ENCODE data around the gene CDC42BPB.

The CDC42BPB gene

DNA sequence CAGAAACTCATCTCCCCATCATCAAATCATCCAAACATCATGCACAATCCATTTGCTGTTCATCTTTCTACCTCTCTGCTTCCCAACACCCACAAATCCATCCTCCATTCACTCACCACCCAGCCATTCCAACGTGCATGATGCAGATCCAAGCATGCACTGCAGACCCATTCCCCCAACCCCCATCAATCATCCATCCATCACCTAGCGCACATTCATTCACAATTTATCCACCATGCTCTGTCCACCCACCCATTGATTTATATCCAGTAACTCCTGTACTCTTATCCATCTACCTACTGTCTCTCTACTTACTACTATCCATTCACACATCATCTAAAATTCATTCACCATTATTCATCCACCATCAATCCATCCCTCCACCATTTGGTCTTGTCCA, 138.9 kb downstream of the CDC42BPB start:
- in situ Hi-C loops (cut with MboI; ENCODE audit: low sequenced_read_pairs), result no loop called here

DNA sequence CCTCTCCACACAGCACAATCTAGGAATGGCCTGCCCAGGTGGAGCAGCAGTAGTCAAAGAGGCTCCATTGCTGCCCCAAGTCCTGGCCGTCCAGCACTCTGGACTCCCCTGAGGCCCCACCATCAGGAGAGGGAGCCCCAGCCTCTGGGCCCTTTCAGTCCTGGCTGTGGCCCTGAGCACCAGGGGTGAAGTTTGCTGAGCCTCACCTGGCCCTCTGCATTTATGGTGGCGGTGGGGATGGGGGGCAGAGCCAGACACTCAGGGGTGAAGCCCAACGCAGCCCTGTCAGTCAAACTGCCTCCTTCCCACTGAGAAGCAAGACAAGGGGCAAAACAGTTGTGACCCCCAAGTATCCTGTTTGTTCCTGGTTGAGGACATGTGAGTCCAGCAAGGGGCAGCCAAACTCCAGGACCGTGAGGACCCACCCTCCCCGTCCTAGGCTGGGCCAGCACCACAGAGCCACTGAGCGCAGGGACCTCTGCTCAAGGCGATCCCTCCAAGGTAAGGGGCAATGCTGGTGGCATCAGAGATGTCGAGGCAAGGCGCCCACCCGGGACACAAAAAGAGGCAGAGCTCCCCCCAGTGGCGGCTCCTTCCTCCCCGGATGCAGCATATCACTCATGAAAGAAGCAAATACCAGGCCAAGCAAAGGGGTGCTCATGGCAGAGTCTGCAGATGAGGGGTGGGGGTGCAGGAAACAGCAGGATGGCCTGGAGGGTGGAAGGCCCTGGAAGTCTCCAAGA, 139.7 kb downstream of the CDC42BPB start:
- in situ Hi-C loops (cut with MboI; ENCODE audit: low sequenced_read_pairs), result no loop called here

DNA sequence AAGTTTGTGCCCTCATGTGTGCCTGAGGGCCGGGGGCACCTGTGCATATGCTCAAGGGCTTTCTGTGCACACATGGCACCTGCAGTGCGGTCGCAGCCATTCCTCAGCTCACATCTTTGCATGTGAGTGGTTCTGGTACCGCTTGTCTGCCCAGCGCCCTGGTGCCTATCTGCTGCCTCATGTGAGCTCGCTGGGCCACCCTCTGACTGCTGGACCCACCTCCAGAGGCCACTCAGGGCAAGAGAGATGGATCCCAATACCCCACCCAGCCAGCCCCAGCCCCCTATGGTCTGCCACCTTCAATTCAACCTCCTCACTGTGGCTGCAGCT, 140.3 kb downstream of the CDC42BPB start:
- in situ Hi-C loops (cut with MboI; ENCODE audit: low sequenced_read_pairs), result no loop called here

DNA sequence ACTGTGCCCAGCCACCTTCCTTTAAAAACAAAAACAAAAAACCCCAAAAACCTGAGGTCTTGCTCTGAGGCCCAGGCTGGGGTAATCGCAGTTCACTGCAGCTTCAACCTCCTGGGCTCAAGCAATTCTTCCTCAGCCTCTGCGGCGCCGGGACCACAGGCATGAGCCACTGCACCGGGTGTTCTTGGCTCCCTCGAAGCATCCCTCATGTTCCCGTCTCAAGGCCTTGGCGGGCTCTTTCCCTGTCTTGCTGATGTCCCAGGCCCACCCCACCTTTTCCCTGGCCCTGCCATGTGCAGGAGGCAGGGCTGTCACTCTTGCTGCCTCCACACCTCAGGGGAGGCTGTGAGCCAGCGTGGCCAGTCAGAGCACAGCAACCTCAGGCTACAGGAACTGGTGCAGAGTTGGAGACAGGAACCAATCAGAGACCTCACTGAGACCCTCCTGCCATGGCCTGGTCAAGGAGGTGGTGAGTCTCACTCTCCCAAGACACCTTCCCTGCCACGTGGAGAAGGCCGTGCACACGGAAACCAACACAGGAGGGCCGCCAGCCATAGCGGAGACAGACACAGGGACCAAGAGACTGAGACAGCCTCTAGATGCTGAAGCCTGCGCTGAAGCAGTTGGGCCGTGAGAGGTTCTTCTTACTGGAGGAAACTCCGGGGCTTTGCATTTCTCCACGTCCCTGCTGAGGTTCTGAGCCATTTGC, 140.8 kb downstream of the CDC42BPB start:
- in situ Hi-C loops (cut with MboI; ENCODE audit: low sequenced_read_pairs), result no loop called here

DNA sequence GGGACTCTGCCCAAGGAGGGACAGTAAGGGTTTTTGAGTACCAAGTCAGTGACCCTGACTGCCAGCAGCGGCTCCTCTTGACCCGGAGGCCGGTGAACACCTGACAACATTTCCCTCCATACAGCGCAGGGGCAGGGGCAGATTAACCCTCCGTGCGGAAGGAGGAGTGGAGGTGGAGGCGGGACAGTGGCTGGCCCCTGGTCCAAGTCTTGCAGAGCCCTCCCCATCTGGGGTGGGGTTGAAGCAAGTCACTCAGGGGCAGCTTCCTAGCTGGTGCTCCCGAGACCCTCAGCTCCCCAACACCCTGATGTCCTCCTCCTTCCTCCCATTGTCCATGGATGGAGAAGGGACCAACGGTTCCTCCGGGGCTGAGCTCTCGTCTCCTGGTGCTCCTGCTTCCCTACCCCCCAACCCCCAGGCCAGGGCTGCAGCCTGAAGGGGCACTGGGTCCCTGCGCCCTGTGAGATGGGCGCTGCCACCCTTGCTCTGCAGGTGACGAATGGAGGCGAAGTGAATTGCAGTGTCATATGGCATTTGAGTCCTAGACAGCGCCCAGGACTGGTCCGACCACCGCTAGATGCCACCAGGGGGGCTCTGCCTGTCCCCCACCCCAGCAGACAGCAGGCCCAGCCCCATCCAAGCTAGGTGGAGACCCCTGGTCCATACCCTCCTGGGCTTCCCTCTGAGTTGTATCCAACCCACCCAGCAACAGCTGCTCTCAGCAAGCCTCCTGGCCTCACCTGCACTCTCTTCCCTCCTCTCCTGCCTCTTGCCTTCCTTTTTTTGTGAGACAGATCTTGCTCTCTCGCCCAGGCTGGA, 141.8 kb downstream of the CDC42BPB start:
- in situ Hi-C loops (cut with MboI; ENCODE audit: low sequenced_read_pairs), result no loop called here

DNA sequence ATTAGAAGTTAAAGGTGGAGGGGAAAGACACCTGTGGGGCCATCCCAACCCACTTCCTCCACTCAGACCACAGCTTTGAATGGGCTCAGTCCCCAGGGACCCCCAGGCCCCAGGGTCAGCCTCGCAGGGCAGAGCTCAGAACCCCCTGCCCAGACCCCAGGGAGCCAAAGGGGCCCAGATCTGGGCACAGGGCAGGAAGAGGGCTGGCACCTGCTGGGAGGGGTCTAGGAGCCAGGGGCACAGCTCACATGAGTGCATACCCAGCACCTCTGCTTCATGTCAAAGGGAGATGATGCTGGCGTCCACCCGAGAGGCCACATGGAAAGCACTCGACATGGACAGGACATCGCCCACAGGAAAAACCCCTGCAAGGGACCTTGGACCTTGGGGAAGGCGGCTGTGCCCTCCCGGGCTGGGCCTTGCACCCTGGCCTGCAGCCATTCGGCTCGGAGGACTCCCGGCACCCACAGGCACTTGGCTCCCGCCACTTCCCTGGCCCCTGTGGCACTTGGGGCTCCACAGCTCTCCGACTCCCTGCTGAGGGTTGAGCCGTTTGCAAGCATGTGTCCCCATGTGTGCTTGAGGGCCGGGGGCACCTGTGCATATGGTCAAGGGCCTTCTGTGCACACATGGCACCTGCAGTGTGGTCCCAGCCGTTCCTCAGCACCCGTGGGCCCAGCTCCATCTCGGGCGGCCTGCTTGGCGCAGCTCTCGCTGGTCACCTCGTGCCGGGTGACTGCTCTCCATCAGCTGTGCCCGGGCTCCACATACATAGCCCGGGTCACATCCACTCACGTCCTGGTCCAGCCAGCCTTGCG, 142.7 kb downstream of the CDC42BPB start:
- in situ Hi-C loops (cut with MboI; ENCODE audit: low sequenced_read_pairs), result no loop called here

DNA sequence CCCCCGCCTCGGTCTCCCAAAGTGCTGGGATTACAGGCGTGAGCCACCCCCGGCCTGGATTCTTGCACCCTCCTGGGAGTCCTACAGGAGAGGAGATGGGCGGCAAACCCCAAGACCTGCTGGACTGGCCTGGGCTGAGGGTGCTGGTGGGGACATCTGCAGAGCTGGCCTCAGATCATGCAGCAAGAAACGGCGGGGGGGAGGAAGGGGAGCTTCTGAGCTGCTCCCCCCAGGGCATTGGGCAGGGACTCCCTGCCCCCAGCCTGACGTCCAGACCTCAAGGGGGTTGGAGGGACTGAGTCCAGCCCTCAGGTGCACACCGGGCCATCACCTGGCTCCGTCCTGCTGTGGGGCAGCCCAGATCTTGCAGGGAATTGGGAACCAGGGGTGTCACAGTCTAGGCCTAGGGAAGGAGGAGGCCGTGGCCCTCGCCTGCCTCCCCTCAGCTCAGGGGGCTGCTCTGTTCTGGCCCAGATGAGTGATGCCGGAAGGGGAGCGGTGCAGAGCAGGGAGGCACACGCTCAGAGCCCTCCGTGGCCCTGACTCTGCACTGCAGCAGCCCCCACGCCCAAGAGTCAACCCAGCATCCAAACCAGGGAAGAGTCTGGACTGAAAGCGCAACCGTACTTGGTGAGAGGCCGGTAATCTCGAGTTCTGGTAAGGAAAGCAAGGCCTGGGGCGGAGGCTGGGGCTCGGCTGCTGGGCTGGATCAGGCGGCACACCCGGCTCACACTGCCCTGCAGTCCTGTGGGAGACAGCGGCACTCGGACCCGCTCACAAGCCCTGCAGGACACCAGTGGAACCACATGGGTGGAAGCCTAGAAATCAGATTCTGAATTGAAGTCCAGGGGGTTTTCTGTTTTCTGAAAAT, 143.8 kb downstream of the CDC42BPB start:
- in situ Hi-C loops (cut with MboI; ENCODE audit: low sequenced_read_pairs), result no loop called here

DNA sequence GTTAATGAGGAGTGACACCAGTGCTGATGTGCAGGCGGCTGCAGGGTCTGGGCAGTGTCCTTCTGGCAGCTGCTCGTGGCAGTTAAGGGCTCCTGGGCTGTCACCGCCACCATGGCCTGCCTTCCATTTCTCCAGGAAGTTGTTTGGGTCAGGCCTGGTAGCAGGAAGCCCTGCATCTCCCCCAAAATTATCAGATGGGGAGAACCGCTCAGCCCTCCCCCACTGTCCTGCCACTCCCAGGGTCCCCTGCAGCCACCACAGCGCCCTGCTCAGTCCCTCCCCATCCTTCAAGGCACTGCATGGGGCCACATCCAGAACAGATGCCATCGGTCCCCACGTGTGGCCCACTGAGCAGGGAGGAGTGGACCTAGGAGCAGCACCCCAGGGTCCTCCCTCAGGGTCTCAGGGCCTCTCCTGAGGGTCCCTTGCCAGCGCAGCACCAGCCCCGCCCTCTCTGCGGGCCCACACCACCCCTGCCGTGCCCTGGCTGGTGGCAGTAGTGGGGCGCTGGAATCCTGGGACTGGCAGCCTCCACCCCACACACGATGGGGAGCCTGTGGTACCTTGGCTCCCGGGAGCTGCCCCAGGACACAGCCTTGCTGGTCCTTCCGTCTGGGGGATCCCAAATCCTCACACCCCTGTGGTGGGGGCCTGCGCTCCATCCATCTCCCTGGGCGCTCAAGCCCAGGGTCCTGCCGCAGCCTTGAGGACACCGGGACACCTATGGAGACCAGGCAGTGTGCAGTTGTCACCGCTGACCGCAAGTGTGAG, 145.2 kb downstream of the CDC42BPB start:
- in situ Hi-C loops (cut with MboI; ENCODE audit: low sequenced_read_pairs), result no loop called here

DNA sequence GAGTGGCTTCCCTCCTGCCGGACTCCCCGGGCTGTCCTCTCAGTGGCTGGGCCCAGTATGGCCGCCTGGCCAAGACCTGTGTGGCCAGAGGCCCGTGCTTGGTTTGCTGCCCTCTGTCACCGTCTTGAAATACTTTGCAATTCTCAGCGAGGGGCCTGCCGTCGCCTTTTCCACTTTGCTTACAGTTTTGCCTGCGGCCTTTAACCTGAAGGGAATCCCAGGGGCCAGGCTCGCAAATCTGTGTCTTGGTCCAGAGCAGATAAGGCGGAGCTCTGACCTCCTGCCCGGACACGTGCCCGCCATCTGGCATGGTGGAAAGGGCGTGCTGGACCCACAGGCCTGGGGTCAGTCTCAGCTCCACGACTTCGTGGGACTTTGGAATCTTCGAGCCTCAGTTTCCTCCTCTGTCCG, 145.8 kb downstream of the CDC42BPB start:
- in situ Hi-C loops (cut with MboI; ENCODE audit: low sequenced_read_pairs), result no loop called here

DNA sequence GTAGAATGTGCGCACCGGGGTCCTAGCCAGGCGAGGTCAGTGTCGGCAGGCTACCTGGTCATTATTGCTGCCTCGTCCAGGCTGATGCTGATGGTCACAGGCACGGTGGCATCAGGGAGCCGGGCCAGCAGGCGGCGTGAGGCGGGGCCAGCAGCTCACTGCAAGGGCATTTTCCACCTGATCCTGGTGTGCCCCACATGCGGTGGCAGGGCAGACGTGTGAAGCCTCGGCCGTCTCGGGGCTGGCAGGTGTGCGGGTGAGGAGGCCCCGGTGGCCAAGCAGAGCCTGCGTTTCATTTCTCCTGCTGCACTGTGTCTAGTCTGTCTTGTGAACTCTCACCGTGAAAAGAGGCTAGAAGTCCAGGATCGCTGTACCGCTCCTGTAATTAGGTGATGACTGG, 146.9 kb downstream of the CDC42BPB start:
- in situ Hi-C loops (cut with MboI; ENCODE audit: low sequenced_read_pairs), result no loop called here

DNA sequence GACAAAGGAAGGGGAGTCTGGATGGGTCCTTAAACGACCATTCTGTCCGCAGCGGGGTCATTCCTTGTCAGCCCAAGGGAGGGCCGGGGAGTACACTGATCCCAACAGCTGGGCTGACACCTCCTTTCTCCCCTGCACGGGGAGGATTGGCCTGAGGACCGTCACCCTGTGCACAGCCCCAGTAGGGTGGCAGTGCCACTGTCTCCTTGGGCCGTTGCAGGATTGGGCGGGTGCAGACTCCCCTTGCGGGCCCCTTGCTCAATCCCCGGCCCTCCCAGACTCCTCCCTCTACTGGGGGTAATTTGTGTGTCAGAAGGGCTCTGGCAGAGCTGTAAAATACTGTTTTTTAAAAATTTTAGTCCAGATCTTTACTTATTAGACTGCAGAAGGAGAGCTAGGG, 147.4 kb downstream of the CDC42BPB start:
- in situ Hi-C loops (cut with MboI; ENCODE audit: low sequenced_read_pairs), result no loop called here

DNA sequence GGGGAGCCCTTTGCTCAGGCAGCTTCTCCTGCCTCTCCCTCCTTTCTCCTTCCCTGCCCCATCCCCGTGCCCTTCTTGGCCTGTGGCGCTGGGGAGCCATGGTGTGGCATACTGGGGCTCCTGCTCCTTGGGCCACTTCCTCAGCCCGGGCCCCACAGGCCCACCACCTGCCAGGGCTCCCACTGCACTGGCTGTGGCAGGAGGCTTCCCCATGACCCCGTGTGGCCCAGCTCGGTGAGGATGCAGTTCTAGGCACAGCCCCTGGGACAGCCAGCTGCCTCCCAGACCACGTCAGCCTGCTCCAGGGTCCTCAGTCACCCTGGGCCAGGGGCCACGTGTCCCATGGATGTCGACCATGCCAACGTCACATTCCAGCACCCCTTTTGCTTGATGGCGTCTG, 147.9 kb downstream of the CDC42BPB start:
- in situ Hi-C loops (cut with MboI; ENCODE audit: low sequenced_read_pairs), result no loop called here

DNA sequence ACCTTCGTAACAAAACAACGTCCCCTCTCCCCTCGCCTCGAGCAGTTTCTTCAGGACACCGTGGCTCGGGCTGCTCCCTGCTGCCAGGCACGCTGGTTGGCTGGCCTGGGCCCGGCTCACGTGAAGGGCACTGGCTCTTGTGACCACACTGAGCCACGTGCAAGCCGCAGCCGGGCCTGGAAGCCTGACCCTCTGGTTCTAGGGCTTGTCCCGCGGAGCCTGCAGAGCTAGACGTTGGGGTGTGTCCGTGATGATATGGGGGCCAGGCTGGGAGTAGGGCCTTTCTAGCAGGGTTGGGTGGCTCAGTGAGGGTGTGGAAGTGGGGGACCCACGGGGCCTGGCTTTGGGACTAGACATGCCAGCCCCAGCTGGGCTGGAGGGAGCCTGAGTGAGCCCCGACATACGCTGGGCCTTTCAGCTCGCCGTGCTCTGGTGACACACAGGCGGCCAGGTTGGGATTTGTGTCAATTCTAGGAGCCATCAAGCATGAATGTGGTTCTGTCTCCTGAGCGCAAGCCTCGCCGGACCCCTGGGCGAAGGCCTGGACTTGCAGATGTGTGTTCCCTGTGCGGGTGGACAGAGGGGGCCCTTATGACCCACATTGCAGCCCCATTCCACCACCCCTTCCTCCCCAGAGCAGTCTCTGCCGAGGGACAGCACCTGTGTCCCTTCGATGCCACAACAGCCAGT, 148.4 kb downstream of the CDC42BPB start:
- in situ Hi-C loops (cut with MboI; ENCODE audit: low sequenced_read_pairs), result no loop called here

DNA sequence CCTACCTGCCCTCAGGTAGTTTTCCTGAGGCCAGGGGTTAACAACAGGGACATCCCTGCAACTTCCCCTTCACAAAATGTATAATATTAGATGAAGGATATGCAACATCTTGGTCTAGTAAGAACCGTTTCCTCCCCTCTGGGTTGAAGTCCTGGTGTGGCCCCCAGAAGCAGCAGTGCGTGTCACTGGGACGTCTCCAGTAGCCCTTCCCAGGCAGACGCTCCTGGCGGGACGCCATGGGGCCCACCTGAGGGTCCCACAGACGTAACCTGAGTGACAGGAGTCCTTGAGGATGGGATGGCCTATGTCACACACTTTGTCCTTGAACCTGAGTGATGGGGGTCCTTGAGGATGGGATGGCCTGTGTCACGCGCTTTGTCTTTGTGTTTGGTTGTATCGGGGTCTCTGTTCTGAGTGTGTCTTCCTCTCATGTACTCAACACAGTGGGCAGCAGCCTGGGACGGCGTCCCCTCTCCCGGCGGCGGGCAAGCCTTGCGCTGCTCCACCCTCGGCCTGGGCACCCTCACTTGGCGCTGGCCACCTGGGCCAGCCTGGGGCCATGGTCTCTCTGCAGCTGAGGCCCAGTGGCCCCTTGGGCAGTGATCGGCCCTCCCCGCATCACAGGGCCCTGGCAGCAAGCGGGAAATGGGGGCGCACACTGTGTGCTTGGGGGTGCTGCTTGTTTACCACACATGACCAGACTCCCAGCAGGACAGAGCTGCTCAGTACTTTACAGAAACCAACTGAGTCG, 149.2 kb downstream of the CDC42BPB start:
- in situ Hi-C loops (cut with MboI; ENCODE audit: low sequenced_read_pairs), result no loop called here

DNA sequence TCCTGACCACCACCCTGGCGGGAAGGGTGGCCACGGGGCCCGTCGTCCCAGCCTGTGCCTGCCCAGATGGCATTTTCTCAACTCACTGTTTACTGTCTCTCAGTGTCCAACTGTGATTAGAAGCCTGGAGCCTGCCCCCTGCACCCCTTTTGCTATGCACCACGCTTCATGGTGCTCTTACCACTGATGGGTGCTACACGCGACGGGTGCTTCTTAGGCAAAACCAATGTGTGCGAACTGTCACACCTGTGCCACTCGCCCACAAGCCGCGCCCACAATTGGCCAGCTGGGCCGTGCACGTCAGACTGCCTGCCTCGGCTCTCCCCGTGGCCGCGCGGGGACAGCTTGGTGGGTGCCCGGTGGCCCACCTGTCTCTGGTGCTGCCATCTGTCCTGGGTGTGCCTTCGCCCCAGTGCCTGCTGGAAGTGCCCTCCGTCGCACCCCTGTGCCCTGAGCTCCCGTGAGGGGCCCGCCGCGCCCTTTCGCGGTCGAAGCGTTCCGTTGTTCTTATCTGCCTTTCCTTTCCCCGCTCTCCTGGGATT, 150.0 kb downstream of the CDC42BPB start:
- in situ Hi-C loops (cut with MboI; ENCODE audit: low sequenced_read_pairs), result no loop called here

DNA sequence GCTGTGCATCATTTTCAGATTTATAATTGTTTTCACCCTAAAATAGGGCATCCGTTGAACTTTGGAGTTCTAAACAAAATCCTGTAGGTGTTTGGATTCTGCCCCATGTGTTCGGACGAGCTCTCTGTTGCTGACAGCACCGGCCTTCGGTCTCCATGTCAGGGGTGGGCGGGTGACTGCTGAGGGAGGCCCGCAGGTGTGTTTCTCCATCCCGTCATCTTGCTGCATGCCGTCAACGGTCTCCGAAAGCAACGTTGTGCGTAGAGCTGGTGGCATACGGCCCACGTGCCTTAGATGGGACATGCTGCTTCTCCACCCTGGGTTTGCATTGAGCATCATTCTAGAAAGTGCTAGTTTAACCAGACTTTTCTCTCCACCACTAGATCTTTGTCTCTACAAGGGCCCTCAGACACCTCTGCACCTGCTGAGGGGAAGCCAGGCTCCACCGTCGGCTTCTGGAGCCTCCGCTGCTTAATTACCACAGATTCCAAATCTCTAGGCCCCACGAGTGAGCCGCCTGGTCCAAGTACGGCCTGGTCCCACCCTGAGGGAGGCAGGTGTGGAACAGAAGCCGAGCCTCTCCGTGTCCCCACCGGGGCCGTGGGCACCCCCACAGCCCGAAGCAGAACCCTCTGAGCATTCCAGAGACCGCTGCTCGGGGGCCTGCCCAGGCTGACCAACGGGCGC, 150.6 kb downstream of the CDC42BPB start:
- in situ Hi-C loops (cut with MboI; ENCODE audit: low sequenced_read_pairs), result no loop called here

Data from HL-60/S4 treated with retinoic acid at 250 ng/mL for 4 days and 3 days (cell line).